ENCODE results near the gene FNDC8.
"Not testable (repeated sequence)": the region's sequence is repeated elsewhere in the genome, so short reads cannot be mapped to it uniquely, and the experiment has no call there.

Gene FNDC8

DNA sequence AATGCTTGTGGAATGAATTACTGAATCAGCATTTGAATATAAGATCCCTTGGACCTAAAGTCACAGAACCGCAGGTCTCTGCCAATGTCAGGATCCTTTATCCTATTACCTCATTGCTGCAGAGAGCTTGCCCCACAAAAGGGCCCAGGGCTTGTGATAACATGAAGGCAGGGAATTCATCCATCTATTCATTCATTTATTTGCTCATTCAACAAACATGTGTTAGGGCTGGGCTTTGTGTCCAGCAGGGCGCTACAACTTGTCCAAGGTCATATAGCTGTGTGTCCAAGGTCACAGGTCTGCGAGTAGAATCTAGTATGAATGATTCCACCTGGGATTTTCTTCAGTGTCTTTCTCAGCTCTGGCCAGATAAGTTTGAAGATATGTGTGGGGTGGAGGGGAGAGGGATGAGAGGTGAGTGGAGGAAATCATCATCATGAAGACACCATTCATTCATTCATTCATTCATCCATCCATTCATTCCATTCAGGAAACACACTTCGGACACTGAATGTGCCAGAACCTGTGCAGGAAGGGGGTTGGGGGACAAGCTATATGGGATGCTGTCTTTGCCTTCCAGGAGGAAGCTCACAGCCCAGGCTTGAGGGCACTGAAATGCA lies 24.9 kb downstream of the FNDC8 start:
- no peak for DNase-seq

DNA sequence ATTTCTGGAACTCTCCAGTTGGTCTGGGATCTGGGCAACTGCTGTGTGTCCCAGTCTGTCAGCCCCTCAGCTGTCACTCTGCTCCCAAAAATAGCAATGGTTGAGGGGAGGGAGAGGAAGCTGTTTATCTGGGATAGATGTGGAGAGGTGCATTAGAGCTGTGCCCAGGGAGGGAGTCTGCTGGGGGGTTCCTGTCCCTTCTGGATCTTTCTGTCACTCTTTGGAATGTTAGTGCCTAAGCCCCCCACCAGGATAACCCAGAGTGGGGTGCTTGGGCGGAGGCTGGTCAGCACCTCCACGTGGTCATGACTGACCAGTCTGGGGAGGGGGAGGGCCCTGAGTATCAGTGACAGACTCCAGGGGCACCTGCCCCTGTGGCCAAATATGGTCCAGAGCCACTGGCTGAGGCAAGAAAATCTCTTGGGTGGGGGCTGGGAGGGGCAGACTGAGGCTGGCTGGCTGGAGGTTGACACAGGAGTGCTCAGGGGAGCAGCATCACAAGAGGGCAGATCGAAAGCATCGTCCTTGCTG lies 26.0 kb downstream of the FNDC8 start, which contains the start of gene UNC45B:
Gene UNC45B, plus strand, starts transcription at position 443 of the 531 bp plus-strand sequence. CDS start 447 bp downstream, outside the sequence.
- no peak for DNase-seq

DNA sequence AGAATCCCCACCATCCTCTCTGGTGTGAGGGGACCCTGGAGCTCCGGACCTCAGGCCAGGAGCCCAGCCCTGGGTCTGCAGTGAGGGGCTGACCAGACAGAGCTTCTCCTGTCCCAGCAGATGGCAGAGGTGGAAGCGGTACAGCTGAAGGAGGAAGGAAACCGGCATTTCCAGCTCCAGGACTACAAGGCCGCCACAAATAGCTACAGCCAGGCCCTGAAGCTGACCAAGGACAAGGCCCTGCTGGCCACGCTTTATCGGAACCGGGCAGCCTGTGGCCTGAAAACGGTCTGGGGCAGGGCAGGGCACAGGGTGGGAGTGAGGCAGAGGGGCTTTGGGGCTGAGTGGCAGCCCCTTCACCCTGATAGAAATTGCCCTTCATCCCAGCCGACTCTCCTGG lies 26.7 kb downstream of the FNDC8 start:
- no peak for DNase-seq

DNA sequence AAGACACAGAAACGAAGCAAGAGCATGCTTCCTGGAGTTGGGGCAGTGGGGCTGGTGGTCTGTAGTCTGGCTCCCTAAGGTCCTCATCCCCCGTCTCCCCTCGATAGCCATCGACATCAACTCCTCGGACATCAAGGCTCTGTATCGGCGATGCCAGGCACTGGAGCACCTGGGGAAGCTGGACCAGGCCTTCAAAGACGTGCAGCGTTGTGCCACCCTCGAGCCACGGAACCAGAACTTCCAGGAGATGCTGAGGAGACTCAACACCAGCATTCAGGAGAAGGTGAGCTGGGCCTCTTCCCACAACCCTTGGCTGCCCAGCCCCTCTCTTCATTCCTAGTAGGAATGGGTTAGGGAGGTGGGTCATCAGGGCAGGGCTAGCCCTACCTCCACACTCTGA lies 28.5 kb downstream of the FNDC8 start:
- DNase-seq: no peak

DNA sequence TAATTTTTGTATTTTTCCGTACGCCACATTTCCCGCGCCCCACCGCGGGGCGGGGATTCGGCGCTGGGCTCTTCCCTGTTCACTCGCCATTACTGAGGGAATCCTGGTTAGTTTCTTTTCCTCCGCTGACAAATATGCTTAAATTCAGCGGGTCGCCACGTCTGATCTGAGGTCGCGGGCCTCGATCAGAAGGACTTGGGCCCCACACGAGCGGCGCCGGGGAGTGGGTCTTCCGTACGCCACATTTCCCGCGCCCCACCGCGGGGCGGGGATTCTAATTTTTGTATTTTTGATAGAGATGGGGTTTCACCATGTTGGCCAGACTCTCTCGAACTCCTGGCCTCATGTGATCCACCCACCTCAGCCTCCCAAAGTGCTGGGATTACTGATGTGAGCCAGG lies 29.7 kb downstream of the FNDC8 start:
- not testable (repeated sequence) for DNase-seq

DNA sequence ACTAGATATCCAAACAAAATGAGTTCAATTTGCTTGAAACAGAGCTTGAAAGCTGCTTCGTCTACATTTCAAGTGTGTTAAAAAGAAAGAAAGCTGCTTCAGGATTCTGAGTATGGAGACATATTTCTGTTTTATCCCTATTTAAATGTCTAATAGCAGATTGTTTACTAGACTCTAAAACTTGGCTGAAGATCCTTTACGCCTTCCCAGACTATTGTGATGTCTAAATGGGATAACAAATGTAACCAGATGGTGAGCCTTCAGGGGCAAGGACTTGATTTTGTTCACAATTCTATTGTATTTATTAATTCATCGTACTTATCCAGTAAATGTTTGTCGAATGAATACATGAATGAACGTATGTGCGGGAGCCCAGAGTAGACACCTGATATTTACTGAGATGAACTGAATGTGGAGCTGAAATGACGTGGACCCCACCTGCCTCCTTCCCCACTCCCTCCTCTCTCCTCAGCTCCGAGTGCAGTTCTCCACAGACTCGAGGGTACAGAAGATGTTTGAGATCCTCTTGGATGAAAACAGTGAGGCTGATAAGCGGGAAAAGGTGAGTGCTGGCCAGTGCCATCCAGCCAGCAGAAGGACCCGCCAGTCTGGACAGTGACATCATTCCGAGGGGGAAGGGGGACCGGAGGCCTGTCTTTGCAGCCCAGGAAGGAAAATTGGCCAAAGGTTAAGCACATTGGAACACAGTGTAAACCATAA lies 31.2 kb downstream of the FNDC8 start:
- no peak for DNase-seq

DNA sequence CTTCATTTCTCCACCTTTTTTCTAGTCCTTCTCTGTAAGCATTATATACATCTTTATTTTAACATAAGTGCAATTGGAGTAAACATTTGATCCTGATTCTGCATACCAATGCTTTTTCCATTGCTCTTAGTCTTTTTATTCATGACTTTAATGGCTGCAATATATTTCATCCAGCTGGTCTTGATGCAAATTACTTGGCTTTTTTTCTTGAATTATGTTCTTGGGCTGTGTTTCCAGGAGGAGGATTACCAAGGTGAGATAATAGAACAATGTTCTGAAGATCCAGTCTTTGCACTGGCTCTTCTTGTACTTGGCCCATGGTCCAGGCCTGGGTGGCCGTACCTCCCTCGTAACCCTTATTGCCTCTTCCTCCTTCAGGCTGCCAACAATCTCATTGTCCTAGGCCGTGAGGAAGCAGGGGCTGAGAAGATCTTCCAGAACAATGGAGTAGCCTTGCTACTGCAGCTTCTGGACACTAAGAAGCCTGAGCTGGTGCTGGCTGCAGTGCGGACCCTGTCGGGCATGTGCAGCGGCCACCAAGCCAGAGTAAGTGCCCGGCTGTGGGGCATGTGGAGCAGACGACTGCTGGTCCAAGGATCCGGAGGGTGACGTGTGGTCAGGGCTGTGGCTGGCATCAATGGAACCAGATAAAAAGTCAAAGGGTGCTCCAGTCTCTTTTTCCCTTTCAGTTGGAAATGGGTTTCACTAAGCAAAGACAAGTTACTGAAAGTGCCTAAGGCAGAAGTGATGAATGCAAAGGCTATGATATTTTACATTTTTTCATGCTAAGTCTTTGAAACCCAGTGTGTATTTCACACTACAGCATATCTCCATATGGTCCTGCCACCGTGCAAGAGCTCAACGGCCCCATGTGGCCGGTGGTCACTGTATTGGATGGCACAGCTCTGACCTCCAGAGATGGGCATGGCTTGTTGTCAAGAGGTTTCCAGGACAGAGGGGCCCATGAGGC lies 33.1 kb downstream of the FNDC8 start:
- no peak for DNase-seq

DNA sequence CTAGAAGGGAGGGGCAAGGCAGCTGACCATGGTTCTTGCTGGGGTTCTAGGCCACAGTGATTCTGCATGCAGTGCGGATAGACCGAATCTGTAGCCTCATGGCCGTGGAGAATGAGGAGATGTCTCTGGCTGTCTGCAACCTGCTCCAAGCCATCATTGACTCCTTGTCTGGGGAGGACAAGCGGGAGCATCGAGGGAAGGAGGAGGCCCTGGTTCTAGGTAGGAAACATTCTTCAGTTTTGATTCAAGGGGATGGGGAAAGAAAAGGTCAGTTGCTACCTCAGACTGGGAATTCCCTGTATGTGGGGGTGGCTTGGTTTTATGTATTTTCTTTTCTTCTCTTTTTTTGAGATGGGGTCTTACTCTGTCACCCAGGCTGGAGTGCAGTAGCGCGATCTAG lies 33.8 kb downstream of the FNDC8 start:
- DNase-seq: no peak

DNA sequence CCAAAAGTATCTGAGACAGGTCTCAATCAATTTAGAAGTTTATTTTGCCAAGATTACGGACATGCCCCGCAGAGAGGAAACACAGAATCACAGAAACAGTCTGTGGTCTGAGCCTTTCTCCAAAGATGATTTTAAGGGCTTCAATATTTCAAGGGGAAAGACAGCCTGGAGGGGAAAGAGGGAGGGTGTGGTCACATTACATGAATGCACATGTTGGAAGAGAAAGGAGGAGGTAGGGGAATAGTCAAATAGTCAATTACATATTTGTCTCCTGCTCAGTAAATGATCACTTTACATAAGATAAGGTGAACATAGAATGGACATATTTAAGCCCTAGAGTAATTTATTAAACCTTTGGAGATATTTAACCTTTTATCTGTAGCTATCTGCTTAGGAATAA lies 38.5 kb downstream of the FNDC8 start:
- DNase-seq: no peak

DNA sequence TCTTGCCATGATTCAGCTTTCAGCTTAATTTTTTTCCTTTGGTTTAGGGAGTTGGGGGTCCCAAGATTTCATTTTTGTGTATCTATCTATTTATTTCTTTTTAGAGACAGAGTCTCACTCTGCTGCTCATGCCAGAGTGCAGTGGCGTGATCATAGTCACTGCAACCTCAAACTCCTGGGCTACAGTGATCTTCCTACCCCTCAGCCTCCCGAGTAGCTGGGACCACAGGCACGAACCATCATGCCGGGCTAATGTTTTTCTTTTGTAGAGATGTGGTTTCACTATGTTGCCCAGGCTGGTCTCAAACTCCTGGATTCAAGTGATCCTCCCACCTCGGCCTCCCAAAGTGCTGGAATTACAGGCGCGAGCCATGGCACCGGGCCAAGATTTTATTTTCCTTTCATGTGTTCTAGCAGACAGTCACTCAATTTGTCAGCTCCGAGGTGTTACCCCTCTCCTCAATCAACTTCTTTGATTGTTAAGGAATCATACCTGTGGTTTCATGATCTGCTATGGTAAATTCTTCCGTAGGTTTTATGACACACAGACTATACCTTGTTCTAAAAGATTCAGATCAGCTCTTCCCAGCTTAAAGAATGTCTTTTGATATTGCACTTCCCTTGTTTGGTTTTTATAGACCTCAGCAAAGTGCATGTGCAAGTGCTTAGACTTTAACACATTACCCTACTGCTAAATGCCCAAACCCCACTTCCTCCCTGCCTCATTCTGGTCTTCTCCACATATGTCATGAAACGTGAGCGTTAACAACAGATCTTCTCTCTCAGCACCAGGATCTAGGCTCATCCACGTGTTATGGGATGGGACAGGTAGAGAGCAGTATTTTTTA lies 39.2 kb downstream of the FNDC8 start:
- peak; percentile 22 for DNase-seq

DNA sequence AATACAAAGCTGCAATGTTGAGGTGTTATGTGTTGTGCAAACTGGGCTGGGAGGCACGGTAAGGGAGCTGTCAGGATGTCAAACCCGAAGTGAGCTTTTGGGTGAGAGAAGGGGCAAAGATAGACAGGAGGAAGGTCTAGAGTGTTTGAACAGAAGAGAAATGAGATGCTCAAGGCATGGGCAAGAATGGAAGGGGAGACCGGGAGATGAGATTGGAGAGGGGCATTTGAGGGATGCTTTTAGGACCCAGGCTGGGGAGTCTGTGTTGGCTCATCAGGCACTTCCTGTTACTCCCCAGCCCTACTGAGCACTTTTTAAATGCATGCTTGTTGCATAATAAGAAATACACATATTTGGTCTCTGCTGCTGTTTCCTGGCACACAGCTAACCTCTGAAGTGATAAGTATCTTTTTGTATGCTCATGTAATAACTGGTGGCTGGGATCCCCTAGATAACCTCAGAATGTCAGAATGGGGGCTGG lies 39.9 kb downstream of the FNDC8 start:
- DNase-seq: no peak

DNA sequence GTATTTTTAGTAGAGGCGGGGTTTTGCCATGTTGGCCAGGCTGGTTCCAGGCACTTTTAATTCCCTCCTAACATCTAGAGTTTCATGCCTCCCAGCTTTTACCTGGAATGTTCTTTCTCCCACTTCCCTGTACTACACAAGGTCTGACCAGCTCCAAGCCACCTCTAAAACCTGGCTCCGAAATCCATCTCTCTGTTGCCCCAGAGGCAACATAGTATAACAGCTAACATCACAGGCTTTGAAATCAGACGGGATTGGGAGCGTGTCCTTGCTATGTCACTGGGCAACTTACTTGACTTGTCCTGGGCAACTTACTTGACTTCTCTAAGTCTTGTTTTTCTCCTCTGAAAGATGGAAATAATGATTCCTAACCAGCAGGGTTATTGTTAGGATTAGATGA lies 41.3 kb downstream of the FNDC8 start:
- DNase-seq: no peak

DNA sequence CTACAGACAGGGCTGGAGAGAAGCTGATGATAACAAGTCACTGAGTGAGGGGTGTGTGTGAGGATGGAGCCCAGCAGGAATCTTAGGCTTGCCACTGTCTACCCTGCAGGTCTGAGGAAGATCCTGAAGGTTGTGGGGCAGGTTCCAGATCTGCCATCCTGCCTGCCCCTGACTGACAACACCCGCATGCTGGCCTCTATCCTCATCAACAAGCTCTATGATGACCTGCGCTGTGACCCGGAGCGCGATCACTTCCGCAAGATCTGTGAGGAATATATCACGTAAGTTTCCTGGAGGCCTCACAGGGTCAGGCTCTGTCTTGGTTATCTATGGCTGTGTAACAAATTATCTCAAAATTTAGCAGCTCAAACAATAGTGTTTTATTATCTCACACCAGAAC lies 42.5 kb downstream of the FNDC8 start:
- DNase-seq: no peak

DNA sequence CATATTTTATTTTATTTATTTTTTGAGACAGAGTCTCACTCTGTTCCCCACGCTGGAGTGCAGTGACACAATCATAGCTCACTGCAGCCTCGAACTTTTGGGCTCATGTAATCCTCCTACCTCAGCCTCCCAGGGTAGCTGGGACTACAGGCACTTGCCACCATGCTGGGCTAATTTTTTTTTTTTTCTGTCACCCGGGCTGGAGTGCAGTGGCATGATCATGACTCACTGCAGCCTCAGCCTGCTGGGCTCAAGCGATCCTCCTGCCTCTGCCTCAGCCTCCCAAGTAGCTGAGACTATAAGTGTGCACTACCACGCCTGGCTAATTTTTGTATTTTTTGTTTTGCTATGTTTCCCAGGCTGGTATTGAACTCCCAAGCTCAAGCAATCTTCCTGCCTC lies 43.3 kb downstream of the FNDC8 start:
- DNase-seq: no peak

DNA sequence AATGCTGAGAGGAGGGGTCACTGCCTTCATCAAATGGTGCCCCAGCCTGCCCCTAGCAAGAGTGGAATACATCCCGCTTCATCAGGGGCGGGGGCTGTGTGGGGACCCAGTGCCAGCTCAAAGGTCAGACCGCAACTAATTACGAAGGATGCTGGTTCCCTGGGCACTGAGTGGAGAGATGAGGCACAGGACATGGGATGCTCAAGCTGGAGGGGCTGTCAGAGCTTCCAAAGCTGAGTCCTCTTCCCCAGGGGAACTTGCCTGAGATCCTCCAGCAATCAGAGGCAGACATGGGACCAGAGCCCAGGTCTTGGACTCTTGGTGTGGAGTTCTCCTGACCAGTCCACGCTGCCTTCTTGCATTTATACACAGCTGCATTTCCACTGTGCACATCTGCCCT lies 45.1 kb downstream of the FNDC8 start:
- no peak for DNase-seq

DNA sequence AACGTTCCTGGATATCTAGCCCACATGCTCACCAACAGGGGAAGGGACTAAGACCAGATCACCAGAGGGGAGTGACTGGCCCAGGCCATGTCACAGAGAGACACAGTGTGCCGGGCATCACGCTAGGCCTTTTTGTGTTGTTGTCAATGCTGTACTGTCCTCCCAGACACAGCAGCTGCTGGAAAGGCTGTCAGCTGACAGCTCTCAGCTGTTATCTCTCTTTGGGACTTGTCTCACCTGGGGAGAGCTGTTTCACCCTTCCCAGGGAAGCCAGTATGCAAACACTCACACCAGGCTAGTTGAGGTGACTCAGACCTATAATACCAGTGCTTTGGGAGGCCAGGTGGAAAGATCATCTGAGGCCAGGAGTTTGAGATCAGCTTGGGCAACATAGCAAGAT lies 45.6 kb downstream of the FNDC8 start:
- no peak for DNase-seq

DNA sequence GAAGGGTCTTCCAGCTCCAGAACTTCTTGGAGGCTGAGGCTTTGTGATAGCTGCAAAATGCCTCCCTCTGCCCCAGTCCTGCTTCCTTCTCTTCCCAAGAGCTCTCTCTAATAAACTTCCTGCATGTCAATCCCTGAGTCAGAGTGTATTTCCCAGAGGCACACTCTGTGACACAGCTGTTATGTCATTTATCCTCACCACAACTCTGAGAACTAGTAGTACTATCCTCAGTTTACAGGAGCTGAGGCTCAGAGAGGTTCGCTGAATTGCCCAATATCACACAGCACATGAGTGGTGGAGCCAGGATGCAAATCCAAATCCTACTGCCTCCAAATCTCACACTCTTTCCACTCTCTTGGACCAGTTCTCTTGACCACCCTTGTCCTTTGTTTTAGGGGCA lies 46.3 kb downstream of the FNDC8 start:
- DNase-seq: no peak

DNA sequence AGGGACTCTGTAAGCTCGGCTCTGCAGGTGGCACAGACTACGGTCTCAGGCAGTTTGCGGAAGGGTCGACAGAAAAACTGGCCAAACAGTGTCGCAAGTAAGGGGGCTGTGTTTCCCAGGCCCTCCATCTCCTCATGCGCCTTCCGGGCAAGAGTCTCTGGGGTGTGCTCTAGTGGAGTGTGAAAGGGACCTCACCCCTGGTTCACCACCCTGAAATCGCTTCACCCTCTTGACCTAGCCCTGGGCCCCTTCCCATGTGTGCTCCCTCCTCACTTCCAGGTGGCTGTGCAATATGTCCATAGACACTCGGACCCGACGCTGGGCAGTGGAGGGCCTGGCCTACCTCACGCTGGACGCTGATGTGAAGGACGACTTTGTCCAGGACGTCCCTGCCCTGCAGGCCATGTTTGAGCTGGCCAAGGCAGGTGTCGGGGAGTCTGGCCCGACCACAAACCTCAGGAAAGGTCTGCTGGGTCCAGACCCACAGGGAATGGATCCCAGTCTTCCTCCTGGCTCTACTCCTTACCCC lies 48.5 kb downstream of the FNDC8 start:
- DNase-seq: no peak

DNA sequence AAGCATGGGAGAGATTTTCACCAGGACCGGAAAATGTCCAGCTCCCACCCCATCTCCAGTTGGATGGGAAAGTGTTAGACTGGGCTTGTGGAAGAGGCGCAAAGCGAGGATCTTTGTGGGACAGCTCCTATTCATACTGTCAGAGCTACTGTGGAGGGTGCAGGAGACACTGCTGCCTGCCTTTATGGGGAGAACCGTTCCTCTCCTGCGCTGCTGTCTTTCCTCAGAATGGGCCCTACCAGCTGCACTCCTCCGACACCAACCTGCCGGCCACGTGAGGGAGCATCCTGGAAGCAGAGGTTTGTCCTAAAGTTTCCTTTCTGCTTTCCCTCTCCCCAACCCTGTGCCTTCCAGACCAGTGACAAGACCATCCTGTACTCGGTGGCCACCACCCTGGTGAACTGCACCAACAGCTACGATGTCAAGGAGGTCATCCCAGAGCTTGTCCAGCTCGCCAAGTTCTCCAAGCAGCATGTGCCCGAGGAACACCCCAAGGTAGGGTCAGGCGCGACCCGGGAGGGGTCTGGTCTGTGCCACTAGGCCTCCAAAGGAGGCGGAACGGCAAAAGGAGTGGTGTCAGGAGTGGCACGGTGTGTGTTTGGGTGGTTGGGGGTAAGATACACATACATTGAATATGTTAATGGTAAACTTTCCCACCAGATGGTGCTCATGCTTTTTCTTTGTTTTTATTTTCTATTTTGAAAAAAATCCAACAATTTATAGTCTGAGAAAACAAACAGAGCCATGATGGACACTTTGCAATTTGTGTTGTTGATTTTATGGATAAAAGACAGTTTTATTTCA lies 49.8 kb downstream of the FNDC8 start:
- no peak for DNase-seq

DNA sequence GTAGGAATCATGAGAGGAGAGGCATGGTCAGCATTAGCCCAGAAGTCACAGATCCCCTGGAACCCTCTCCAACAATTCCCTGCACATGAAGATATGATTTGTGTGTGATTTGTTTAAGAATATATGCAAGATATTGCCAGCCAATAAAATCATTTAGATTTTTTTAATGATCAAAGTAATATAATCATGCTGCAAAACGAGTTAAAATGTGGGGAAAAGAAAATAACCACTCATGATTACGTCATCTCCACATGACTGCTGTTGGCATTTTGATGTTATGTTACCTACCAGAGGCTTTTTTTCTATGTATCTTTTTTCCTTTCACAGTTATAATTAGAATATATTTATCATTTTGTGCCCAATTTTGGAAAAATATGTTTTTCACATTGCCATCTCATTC lies 50.4 kb downstream of the FNDC8 start:
- DNase-seq: no peak

DNA sequence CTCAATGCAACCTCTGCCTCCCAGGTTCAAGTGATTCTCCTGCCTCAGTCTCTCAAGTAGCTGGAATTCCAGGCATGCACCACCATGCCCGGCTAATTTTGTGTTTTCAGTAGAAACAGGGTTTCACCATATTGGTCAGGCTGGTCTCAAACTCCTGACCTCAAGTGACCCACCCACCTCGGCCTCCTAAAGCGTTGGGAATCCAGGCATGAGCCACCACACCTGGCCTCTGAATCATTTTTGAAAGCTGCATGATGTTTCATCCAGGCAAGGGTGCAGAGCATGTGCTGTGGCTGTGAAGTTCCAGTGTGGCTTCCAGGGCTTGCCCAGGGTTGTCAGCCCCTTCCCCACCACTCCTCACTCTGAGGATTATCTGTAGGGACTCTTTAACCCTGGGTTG lies 50.9 kb downstream of the FNDC8 start:
- not testable (repeated sequence) for DNase-seq

Measured in stimulated activated CD4-positive, alpha-beta T cell treated with anti-CD3 and anti-CD28 coated beads, Interleukin-12 subunit alpha, Interleukin-12 subunit beta, amount 100 ng/mL, for 4 hours (primary cell).